Measurements from ENCODE around the gene POPDC3. TPM values are rescaled to one million over a fixed set of nuclear protein-coding genes. Genes with fewer than 3 reads are reported as not detected.

POPDC3 gene
- total and polyA plus RNA-seq, 2 donors (not counting 1 experiment from before 2014, with no cell fraction given): not detected

DNA sequence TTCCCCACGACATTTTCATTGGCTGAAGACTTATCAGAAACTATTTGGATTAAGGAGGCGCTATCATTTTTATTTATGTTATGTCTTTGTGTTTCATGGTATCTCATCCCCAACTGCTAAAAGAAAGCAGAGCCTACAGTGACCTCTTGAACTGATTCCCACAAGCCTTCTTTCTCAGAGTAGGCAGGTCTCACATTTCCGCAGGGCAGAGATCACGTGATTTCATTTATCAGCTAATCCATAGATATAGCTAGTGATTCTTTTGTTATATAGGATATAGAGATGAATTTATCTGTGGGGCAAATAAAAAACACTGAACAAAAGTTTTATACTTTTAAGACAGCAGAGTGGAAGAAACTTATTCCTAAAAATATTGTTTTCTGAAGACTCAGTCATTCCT, 25.0 kb upstream of the POPDC3 start:
- no peak overlapping the region for H2AFZ ChIP-seq (ENCODE audit: insufficient read depth, low read depth, low read length, poor library complexity, severe bottlenecking)
- H3K9me3 Mint-ChIP-seq (ENCODE audit: insufficient read depth): no peaks in the 10 kb centered on the region
- no peak overlapping the region for H3K27ac Mint-ChIP-seq
- no peak for DNase-seq
- H3K36me3 ChIP-seq (replicated peaks in 1 of 2; ENCODE audit: control extremely low read depth in 1 of 2, control insufficient read depth in 1 of 2, extremely low read depth in 1 of 2, insufficient read depth in 2 of 2, low read length in 1 of 2): no peaks in the 10 kb centered on the region
- H3K4me2 ChIP-seq (replicated peaks; ENCODE audit: low read depth, low read length, poor library complexity, severe bottlenecking): no peak overlapping the region
- no peak overlapping the region for H3K4me3 Mint-ChIP-seq
- no peaks in the 10 kb centered on the region for H3K9me3 ChIP-seq (ENCODE audit: control extremely low read depth in 1 of 3, control insufficient read depth in 2 of 3, insufficient read depth in 1 of 3, low read length in 2 of 3)
- no peak overlapping the region for H3K27ac ChIP-seq (ENCODE audit: low read length in 2 of 2)
- ChIA-PET CTCF (no interaction called here), POLR2A (no interaction called here)
- H3K4me1 Mint-ChIP-seq: no peaks in the 10 kb centered on the region
- no peaks in the 10 kb centered on the region for H4K20me1 ChIP-seq (ENCODE audit: control insufficient read depth, insufficient read depth, low read length, poor library complexity, severe bottlenecking)
- ATAC-seq (ENCODE audit: low read depth): no peak
- H3K27me3 Mint-ChIP-seq: peaks cover 14% of the 10 kb centered on the region
- H3K27me3 ChIP-seq (replicated peaks in 1 of 4; ENCODE audit: control extremely low read depth in 1 of 4, control insufficient read depth in 3 of 4, insufficient read depth in 4 of 4, low read length in 3 of 4): no peaks in the 10 kb centered on the region
- no peak for TF ChIP-seq EZH2 (IDR thresholded peaks at IDR 0.05; ENCODE audit: borderline replicate concordance, insufficient read depth, low read depth, low read length, poor library complexity, severe bottlenecking)
- TF ChIP-seq, protein P1, sequence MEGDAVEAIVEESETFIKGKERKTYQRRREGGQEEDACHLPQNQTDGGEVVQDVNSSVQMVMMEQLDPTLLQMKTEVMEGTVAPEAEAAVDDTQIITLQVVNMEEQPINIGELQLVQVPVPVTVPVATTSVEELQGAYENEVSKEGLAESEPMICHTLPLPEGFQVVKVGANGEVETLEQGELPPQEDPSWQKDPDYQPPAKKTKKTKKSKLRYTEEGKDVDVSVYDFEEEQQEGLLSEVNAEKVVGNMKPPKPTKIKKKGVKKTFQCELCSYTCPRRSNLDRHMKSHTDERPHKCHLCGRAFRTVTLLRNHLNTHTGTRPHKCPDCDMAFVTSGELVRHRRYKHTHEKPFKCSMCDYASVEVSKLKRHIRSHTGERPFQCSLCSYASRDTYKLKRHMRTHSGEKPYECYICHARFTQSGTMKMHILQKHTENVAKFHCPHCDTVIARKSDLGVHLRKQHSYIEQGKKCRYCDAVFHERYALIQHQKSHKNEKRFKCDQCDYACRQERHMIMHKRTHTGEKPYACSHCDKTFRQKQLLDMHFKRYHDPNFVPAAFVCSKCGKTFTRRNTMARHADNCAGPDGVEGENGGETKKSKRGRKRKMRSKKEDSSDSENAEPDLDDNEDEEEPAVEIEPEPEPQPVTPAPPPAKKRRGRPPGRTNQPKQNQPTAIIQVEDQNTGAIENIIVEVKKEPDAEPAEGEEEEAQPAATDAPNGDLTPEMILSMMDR (IDR thresholded peaks at IDR 0.05): no peak
- WGBS (ENCODE audit: insufficient coverage): no CpG with 5 or more reads among the region's 4 CpGs
- intact Hi-C loops (cut with micrococcal nuclease): no loop called here
- H3K79me2 ChIP-seq (ENCODE audit: control insufficient read depth, insufficient read depth, low read length): no peaks in the 10 kb centered on the region
- no peak overlapping the region for H3K9ac ChIP-seq (ENCODE audit: low read length)
- H3K4me1 ChIP-seq (ENCODE audit: control insufficient read depth in 2 of 2, insufficient read depth in 2 of 2, low read length in 2 of 2): no peaks in the 10 kb centered on the region
- no peak overlapping the region for H3K4me3 ChIP-seq (ENCODE audit: control extremely low read depth in 1 of 5, extremely low read depth in 1 of 5, insufficient read depth in 1 of 5, low read depth in 2 of 5, low read length in 4 of 5)

DNA sequence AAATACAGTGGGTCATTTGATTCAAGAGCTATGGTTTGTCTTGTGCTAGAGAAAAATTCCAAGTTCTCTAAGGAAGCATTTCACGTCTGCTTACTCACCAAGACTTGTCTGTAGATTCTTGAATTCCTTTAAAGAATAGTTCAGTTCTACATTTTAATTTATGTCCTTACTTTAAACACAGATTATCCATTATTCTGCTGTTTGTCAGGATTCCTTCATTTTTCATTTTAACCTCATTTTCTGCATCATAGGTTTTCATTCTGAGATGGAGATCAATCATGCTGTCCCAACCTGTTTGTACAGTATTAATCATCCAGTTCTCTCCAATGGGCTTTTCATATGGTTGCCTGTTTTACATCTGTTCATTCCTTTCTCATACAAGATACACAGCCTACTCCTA, 24.5 kb upstream of the POPDC3 start:
- H3K4me3 ChIP-seq (ENCODE audit: control extremely low read depth in 1 of 5, extremely low read depth in 1 of 5, insufficient read depth in 1 of 5, low read depth in 2 of 5, low read length in 4 of 5): no peak overlapping the region
- no peak for DNase-seq
- no peak overlapping the region for H3K9ac ChIP-seq (ENCODE audit: low read length)
- CTCF ChIA-PET: no interaction called here
- no peak overlapping the region for H2AFZ ChIP-seq (ENCODE audit: insufficient read depth, low read depth, low read length, poor library complexity, severe bottlenecking)
- WGBS (ENCODE audit: insufficient coverage): no CpG with 5 or more reads among the region's 1 CpG
- Mint-ChIP-seq H3K9me3 (ENCODE audit: insufficient read depth) (no peaks in the 10 kb centered on the region), H3K4me1 (no peaks in the 10 kb centered on the region), H3K4me3 (no peak overlapping the region), H3K27me3 (peaks cover 14% of the 10 kb centered on the region), H3K27ac (no peak overlapping the region)
- POLR2A ChIA-PET: no interaction called here
- no peak overlapping the region for H3K27ac ChIP-seq (ENCODE audit: low read length in 2 of 2)
- H3K4me2 ChIP-seq (replicated peaks; ENCODE audit: low read depth, low read length, poor library complexity, severe bottlenecking): no peak overlapping the region
- H3K9me3 ChIP-seq (ENCODE audit: control extremely low read depth in 1 of 3, control insufficient read depth in 2 of 3, insufficient read depth in 1 of 3, low read length in 2 of 3): no peaks in the 10 kb centered on the region
- H3K27me3 ChIP-seq (replicated peaks in 1 of 4; ENCODE audit: control extremely low read depth in 1 of 4, control insufficient read depth in 3 of 4, insufficient read depth in 4 of 4, low read length in 3 of 4): no peaks in the 10 kb centered on the region
- no peaks in the 10 kb centered on the region for H3K36me3 ChIP-seq (replicated peaks in 1 of 2; ENCODE audit: control extremely low read depth in 1 of 2, control insufficient read depth in 1 of 2, extremely low read depth in 1 of 2, insufficient read depth in 2 of 2, low read length in 1 of 2)
- intact Hi-C loops (cut with micrococcal nuclease): no loop called here
- no peaks in the 10 kb centered on the region for H3K79me2 ChIP-seq (ENCODE audit: control insufficient read depth, insufficient read depth, low read length)
- TF ChIP-seq EZH2 (IDR thresholded peaks at IDR 0.05; ENCODE audit: borderline replicate concordance, insufficient read depth, low read depth, low read length, poor library complexity, severe bottlenecking): no peak
- TF ChIP-seq, protein P1 (IDR thresholded peaks at IDR 0.05): no peak
- no peaks in the 10 kb centered on the region for H4K20me1 ChIP-seq (ENCODE audit: control insufficient read depth, insufficient read depth, low read length, poor library complexity, severe bottlenecking)
- no peaks in the 10 kb centered on the region for H3K4me1 ChIP-seq (ENCODE audit: control insufficient read depth in 2 of 2, insufficient read depth in 2 of 2, low read length in 2 of 2)
- ATAC-seq (ENCODE audit: low read depth): no peak
